ENCODE results near the gene CEBPZOS.
"Not testable (repeated sequence)": the region's sequence is repeated elsewhere in the genome, so short reads cannot be mapped to it uniquely, and the experiment has no call there.

- not testable (repeated sequence) for TF ChIP-seq CTCF (IDR thresholded peaks at IDR 0.05; ENCODE audit: control extremely low read depth in 1 of 3, insufficient read depth in 1 of 3, low read depth in 1 of 3, low read length in 3 of 3); MAX (IDR thresholded peaks at IDR 0.05)
Observed at GRCh38 chr2:37225129-37225528, 28.8 kb downstream of the CEBPZOS start.

Data from H1 (cell line).